Hypothalamus (tissue), 51 donors: ENCODE data around the gene TNFRSF1A.
"Not testable (repeated sequence)": the region's sequence is repeated elsewhere in the genome, so short reads cannot be mapped to it uniquely, and the experiment has no call there.

ENCODE experiments used
- DNase-seq, 51 donors: peaks; one replicate each; lab custom pipeline; 2025; lab: John Stamatoyannopoulos, UW

TNFRSF1A gene

GRCh38 chr12:6360578-6361490, 19.0 kb upstream of the TNFRSF1A start:
- DNase-seq, result no peak

DNA sequence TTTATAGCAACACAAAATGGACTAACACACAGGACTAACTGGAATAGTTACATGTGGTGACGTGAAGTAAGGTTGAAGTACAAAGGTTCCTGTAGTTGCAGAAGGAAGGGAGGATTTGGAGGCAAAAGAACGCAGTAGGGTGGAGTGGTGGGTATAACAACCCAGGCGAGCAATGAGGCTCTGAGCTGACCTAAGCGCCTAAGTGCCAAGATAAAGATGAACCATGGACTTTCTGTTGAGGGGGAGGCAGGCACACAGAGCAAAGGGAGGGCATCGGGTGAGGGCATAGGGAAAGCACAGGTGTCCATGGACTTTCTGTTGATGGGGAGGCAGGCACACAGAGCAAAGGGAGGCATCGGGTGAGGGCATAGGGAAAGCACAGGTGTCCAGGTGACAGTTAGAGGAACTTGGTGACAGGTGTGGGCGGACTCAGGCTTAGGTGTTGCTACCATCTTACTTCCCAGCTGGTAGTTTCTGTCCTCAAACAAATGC, 18.2 kb upstream of the TNFRSF1A start:
- no peak for DNase-seq

DNA sequence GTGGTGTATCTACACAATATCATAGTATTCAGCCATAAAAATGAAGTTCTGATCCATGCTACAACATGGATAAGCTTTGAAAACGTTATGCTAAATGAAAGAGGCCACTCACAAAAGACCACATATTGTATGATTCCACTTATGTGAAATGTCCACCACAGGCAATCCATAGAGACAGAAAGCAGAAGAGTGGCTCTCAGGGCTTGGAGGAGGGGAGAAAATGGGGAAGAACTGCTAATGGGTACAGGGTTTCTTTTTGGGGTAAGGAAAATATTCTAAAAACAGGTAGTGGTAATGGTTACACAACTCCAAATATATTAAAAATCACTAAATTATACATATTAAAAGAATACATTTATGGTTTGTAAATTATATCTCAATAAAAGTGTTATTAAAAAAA, 17.0 kb upstream of the TNFRSF1A start:
- DNase-seq, result no peak

GRCh38 chr12:6356374-6356820, 14.5 kb upstream of the TNFRSF1A start:
- DNase-seq, result no peak

DNA sequence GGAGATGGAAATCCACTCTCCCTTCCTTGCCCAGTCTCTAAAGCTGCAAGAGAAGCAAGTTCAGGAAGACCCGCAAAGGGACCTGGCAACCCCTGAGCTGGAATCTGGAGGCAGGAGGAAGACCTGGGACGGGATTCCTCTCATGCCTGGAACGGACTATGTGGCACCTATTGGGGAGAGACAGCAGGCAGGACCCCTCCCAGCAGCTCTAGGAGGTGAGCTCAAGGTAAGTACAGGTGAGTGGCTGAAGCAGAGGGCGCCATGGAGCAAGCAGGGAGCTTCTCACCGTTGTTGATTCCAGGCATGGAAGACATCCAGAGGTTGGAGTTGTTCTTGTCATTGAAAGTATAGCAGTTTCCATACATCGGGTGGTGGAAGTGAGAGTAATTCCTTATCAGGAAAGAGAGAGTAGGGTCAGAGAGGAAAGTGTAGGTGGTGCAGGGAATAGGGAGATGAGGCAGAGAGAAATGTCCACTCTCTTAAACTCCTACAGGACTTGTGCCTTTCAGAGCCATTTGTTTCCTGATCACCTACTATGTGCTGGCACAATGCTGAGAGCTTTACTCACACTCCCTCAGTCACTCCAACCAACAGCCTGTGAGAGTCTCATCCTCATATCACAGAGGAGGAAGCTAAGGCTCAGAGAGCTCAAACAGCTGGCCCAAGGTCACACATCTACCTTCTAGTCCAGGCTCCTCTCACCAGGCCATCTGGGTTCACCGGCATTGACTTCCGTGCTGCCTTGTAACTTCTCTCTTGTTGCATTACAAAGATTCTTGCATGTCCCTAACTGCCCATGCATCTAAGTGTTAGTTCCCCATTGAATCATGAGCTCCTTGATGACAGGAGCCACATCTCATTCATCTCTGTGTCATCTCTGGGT, 13.9 kb upstream of the TNFRSF1A start:
- DNase-seq, result no peak

- DNase-seq, result no peak
Observed at GRCh38 chr12:6354495-6355393, 12.9 kb upstream of the TNFRSF1A start.

DNA sequence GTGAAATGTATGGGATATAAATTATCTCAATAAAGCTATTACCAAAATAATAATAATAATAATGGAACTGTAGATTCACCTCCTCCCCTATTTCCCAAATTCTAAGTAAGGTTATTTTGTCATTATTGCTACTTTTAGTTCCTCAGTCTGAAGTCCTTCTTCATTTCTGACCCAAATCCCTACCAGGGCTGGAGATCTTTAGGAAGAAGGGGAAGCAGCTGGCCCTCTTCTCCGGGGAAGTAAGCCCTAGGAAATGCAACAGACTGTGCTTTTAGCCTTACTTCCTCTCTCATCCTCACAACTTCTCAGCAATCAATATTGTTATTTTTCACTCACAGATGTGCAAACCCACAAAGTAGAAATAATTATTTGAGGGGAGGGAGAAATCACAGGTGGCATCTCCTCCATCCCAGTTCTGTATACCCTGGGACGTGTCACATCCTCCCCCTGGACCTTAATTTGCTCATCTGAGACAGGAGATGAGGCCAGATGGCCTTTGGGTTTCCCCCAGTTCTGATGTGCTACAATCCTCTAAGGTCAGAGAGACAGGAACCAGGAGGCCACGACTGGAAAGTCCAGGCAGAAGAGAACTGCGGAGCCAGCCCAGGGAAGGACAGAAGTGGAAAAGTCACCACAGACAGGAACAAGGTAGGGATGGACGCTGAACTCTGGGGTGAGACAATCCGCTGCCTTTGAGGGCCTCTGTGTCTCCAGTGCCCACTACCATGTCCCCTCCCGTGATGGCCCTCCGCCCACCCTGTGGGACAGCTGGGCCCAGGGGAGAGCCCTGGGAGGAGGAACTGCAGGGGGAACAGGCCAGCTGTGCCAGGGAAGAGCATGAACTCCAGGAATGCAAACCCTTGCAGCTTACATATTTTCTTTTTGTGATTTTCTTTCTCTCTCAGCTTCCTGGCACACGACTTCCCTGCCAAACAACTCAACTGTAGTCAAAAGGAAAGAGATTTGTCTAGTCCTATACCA, 10.6 kb upstream of the TNFRSF1A start:
- no peak for DNase-seq

- no peak for DNase-seq
Observed at GRCh38 chr12:6351622-6352021, 9.7 kb upstream of the TNFRSF1A start.

- DNase-seq, result no peak
Observed at GRCh38 chr12:6347367-6348338, 5.8 kb upstream of the TNFRSF1A start.

- no peak for DNase-seq
Observed at GRCh38 chr12:6346942-6347341, 5.1 kb upstream of the TNFRSF1A start.

DNA sequence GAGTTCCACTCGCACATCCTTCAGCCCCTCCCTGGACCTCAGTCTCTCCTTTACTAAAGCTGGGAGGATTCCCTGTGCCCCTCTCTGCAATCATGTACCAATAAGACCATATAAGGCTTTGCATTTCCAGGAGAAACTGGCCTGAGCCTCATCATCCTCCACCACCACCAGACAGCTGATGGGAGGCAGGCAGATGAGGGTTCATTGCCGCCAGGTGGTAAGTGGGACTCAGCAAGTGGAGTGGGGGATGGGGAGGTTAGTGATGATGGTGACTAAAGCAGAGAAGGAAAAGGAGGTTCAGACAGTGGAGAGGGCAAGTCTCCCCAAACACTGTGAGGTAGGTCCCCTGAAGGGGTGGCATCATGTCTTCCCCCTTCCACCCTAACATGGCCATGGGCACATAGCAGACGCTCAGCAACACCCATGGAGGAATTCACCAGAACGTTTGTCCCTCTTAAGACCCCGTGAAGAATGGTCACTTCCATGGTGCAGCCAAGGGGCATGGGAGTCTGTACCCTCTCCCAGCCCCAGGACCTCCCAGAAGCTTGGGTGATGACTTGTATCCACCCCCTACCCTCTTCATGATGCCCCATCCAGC, 4.5 kb upstream of the TNFRSF1A start:
- DNase-seq, result no peak

- peak in 2 of 51 donors; percentile 34 to 40 for DNase-seq
Observed at GRCh38 chr12:6345319-6346091, 3.6 kb upstream of the TNFRSF1A start.

DNA sequence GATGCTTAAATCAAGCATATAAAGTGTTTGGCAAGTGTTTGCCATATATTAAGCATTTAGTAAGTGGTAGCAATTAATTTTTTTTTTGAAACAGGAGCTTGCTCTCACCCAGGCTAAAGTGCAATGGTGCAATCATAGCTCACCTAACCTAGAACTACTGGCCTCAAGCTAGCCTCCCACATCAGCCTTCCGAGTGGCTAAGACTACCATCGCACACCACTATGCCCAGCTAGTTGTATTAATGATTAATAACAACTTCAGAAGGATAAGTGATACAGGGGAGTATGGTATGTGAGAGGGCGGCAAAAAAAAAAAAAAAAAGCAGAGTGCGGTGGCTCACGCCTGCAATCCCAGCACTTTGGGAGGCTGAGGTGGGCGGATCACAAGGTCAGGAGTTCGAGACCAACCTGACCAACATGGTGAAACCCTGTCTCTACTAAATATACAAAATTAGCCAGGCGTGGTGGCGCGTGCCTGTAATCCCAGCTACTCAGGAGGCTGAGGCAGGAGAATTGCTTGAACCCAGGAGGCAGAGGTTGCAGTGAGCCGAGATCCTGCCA, 2.3 kb upstream of the TNFRSF1A start:
- DNase-seq, result not testable (repeated sequence)

DNA sequence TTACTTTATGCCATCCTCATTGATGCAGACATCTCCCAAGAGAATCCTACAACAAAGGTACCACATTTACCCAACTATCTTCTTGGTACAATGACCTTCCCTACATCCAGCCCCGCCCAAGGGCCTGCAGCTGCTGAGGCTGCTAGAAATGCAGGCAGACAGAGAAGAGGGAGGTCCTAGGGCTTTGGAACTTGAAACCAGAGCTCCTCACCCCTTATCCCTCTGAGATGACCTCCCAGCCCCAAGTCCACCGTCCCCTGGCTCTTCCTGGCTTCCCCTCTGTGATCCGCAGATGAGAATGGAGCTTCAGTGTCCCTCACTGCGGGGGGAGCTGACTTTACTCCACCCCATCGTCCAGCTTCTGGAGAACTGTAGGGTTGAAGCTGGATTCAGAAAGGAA, 1.6 kb upstream of the TNFRSF1A start:
- DNase-seq, result no peak

- no peak for DNase-seq
Observed at GRCh38 chr12:6342140-6342889, 439 bp upstream of the TNFRSF1A start.
